GM19238 (cell line): ENCODE data around the gene GPRIN1.

Source experiments
- DNase-seq: peaks from one replicate; pipeline ENCODE4 v3.0.0; 2011; ENCODE audit warnings: low spot score; ENCODE audit not compliant: insufficient read length

Gene GPRIN1

DNA sequence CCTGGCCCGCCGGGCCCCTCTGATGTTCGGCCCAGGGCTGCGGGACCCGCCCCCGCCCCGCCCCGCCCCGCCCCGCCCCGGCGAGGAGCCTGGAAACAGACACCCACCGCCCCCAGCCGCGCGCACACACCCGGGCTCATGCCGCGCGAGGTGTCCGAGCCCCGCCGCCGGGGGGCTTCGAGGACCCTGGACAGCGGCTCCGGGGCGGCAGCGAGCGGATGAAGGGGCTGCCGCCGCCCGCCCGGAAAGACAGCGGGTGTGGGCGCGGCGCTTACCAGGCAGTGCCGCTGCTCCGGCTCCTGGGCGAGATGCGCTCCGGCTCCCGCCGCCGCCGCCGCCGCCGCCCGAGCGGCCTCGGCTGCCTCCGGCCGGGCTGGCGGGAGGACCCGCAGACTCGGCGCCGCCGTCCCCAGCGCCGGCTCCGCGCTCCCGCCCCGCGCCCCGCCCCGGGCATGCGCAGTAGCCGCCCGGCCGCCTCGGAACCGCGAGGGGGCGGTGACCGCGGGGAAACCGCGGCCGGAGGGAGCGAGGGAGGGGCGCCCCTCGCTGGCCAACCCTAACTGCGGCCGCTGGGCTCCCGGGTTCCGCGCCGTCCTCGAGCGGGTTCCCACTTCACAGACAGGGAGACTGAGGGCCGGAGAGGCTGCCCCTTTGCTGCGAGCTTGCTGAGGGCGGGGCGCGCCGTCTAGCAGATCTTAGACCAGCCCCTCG is at the start of gene GPRIN1:
Gene GPRIN1, minus strand, starts transcription at position 433 of the 711 bp plus-strand sequence. CDS start 10,322 bp downstream, outside the sequence.
- DNase-seq: peak; percentile 96

DNA sequence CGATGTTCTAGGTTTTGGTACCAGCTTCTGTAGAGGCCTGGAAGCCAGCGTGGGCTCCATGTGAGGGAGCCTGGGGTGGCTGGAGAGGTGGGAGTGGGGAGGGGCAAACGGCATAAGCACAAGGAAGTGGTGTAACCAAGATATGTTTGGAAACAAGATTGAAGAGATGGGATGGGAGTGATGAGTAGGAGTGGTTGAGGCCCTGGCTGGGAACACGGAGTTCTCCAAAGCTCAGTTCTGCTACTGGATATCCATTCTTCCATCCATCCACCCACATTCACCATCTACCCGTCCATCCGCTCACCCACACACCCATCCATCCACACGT is 49.5 kb upstream of the GPRIN1 start:
- no peak for DNase-seq

DNA sequence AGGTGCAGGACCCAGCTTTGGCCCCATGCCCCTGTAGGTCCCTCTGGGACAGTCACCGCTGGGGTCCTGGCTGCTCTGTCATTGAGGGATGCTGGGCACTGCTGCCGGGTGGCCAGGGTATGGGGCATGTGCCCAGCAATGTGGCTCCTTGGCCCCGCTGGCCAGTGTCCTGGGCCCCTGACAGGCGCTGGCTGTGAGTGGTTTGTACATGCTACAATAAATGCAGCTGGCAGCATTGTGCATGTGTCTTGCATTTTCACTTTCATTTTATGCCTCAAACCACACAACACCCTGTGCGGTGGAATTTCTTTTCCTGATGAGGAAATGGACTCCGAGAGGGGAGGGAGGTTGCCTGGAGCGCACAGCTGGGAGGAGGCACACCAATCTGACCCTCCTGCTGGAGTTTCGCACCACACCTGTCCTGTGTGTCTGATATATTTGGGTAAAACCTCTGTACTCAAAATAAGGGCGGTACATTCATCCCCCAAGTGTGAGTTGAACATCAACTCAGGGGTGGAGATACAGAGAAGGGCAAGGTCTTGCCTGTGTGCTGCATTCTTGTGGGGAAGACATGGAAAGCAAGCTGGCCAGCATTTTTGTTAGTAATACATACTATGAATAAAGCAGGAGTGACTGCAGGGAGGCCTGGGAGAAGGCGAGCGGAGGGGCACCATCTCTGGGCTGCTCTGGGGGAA is 49.0 kb upstream of the GPRIN1 start:
- no peak for DNase-seq

DNA sequence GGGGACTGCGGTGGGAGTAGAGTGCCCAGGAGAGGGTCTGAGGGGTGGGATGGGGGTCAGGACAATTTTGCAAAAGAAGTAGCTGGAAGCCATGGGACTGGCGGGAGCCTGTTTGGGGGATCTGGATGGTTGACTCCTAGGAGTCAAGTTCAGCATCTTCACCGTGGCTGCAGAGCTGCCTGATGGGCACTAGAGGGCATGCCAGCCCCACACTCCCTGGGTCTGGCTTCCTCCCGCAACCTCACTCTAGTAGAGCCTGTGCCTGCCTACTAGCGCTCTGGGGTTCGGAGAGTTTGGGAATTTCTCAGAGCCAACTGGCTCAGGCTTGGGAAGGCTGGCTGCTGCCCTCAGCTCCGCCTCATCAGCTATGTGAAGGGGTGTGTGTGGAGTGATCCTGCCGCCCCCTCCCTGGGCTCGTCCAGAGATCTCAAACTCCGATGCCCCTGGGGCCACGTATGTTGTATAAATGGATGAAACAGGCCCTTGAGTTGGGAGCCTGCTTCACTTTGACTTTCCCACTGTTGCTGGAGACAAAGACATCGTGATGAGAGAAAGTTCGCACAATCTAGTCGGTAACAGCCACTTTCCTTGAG is 48.1 kb upstream of the GPRIN1 start:
- peak; percentile 63 for DNase-seq

DNA sequence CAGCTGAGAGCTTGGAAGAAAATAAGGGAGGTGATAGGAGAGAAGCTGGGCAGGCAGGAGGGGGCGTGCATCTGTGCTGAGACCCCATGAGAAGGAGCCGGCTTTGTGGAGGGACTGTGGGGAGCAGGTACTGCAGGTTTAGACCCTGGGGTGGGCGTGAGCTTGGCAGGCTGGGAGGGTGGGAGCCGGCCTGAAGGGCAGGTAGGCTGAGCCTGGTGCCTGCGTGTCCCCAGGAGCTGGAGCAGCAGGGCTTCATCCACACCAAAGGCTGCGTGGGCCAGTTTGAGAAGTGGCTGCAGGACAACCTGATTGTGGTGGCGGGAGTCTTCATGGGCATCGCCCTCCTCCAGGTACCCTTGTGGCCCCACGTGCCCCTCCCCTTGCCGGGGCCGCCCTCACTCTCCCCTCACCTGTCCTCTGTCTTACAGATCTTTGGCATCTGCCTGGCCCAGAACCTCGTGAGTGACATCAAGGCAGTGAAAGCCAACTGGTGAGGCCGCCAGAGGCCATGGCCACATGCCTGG is 46.6 kb upstream of the GPRIN1 start:
- no peak for DNase-seq

DNA sequence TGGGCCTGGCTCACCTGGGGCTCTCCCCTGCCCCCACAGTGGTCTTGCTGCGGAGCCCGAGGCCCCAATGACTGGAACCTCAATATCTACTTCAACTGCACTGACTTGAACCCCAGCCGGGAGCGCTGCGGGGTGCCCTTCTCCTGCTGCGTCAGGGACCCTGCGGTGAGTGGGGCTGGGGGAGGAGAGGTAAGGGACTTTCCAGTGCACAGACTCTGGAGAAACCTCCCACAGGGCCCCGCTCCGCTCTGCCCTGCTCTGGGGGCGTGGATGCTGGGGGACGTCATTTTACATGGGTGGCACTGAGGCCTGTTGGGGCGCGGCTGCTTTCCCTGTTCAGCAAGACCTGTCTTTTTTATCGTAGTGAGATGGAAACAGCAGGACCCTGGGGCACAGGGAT is 44.9 kb upstream of the GPRIN1 start:
- no peak for DNase-seq

DNA sequence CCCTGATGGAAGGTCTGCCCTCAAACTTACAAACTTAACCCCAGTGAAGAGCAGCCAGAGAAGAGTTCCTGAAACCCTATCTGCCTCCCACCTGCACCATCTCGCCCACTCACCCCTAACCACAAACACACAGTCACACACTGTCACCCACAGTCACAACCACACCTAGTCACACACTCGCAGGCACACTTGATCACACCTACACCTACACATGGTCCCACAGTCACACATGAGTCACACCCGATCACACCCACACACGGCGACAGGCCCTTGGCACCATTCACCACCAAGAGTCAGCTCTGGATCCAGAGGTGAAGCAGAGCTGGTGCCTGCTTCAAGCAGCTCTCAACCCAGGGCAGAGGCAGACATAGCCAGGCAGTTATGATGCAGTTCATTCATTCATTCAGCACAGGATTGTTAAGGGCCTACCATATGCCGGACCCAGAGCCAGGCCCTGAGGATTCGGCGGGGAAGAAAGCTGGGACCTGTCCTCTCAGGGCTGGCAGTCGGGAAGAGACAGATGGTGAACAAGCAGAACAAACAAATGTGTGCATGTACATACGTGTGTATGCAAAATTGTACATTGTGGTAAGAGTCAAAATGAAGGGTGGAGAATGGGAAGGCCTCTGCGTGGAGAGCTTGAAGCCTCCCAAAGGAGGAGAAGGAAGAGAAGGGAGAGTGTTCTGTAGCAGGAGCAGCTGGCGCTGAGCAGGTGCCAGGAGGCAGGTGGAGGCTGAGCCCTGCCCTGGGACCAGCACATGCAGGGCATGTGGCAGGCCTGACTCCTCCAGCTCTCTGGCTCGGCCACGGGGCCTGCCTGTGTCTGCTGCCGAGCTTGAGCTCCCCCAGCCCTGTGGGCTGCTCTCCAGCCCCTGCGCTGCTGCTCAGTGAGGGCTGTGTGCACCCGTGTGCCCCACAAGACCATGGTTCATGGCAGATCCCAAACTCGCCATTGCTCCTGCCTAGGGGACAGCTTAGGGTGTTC is 43.7 kb upstream of the GPRIN1 start:
- no peak for DNase-seq

DNA sequence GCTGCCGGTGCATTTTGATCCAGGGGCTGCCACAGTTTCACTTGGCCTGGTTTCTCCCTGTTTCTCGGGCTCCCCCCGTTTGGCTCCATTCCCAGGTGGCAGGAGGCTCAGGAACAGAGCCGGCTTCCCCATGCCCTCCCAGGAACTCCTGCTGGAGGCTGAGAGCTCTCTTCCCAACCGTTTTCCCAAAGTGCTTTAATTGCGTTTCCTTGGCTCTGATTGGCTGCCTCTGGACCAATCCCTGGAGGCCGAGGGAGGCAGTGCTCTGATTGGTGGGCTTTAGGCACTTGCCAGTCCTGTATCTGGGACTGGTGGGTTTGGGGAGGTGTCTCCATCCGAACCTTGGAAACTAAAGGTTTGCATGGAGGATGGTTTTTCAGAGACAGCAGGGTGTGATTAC is 42.2 kb upstream of the GPRIN1 start:
- no peak for DNase-seq

DNA sequence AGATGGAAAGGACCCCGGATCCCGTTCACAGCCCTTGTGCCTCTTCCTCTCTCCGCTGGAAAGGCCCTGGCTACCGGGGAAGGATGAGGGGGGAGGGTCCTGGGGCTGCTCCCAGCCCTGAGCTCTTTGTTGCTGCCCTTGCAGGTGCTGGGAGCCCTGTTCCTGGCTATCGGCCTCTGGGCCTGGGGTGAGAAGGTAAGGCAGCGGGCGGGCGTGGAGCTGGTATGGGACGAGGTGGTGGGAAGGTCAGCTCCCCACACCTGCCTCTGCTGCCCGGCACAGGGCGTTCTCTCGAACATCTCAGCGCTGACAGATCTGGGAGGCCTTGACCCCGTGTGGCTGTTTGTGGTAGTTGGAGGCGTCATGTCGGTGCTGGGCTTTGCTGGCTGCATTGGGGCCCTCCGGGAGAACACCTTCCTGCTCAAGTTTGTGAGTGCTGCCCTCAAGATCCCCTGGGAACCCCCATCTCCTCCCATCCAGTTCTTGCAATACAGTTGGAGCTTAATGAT is 41.6 kb upstream of the GPRIN1 start:
- DNase-seq: no peak

DNA sequence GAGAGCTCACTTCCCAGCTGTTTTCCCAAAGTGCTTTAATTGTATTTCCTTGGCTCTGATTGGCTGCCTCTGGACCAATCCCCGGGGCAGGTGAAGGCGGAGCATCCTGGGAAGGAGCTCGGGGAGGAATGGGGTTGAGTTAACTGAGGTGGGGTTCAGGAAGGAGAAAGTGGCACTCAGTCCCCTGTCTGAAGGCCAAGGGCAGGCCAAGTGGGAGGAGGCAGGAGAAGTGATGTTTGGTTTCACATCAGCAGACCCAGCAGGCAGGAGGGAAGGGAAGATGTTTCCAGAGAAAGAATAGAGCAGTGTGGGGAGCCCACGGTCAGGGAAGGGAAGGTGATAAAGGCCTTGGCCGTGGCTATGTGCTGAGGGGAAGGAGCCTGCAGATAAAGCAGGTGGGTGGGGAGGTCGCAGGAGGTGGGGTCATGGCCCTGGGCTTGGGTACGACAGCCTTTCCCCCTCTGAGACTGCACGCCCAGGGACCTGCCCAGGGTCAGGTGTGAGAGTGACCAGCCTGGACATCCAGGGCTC is 40.5 kb upstream of the GPRIN1 start:
- no peak for DNase-seq

DNA sequence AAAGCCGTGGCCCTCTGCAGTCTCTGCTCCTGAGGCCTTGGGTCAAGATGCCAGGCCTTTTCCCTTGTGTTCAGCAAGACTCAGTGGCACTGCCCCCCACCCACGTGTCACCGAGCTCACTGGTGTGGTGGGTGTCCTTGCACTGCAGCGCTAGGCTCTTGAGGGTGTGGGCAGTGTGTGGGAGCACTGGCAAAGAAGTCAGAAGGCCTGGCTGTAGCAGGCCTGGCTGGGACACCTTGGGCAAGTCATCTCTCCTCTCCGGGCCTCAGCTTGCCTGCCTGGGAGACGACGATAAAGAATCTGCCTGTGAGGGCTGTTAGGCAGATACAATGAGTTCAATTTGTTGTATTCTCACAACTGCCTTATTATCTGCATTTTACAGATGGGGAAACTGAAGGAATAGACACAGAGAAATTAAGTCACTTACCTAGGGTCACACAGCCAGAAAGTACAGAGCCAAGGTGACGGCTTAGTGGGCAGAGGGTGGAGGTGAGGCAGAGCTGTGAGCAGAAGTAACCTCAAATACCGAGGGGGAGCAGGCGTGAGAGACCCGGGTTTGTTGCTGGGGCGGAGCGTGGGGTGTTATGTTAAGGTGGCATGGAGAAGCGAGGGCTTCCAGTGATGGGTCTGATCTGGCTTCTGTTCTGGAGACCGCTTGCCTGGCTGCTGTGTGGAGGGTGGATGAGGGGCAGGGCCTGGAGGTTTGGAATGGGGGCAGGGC is 38.7 kb upstream of the GPRIN1 start:
- no peak for DNase-seq

DNA sequence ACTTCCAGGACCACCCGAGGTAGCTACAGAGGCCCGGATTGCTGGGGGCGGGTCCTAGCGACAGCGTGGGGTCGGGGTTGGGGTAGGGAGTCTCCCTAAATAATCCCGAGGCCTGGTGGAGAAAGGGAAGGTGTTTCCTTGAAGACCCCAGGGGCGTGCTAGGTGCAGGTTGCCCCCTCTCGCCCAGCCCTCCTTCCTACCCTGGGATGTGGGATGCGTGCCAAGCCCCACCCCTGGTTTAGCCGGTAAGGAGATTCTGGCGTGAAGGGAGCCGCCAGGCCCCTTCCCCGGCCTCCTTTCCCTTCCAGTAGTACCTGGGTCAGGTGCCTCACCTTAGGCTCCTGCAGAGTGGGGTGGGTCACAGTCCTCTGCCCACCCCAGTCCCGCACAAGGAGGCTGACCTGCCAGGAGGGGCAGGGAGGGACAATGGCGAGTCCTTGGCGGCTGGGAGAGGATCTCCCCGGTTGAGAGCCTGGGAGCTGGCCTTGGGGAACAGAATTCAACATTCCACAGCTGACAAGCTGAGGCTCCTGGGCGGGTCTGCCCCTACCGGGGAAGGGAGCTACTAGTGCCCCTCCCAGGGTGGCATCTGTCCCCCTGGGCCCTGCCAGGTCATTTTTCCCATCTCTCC is 38.0 kb upstream of the GPRIN1 start:
- no peak for DNase-seq

DNA sequence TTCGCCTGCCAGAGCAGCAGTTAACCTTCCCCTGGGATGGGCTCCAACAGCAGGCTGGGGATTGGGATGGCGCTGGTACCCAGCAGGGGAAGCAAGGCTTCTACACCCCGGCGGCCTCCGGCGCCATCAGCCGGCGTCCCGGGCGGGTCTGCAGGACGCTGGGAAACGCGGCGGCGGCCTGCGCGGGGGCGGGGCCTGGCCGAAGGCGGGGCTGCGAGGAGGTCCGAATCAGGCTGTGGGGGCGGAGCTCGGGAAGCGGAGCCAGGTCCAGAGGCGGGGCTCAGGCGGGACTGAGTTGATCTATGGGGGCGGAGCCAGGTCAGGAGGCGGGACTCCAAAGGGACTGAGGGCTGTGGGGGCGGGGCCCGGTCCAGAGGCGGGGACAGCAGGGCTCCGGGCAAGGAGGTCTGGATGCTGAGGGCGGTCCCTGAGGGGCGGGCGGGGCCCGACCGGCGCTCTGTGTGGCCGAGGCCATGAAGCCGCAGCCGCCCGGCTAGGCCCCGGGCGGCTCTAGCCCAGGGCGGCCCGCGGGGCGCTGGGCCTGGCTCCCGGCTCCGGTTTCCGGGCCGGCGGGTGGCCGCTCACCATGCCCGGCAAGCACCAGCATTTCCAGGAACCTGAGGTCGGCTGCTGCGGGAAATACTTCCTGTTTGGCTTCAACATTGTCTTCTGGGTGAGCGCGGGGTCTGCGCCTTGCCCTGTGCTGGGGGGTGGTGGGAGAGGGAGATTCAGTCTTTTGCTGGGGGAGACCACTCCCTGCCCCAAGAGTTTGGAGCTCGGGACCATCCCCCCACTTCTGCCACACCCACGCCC is 37.3 kb upstream of the GPRIN1 start, which contains the start of gene TSPAN17:
Gene TSPAN17, plus strand, starts transcription at position 455 of the 813 bp plus-strand sequence. Its CDS starts 132 bp downstream, at position 587.
- DNase-seq: peak; percentile 99

DNA sequence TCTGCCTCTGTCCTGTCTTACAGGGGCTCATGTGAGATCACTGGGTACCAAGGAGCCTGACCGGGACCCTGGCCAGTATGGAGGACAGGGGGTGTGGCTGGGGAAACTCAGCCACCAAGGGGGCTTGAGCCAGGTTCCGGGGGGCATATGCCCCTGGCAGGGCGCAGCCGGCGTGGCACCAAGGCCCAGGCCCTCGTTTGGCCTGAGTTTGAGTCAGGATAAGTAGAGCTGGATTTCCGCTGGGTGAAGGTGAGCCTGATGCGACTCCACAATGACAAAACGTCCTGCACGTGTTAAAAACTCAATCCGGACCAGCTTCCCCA is 36.7 kb upstream of the GPRIN1 start:
- no peak for DNase-seq

DNA sequence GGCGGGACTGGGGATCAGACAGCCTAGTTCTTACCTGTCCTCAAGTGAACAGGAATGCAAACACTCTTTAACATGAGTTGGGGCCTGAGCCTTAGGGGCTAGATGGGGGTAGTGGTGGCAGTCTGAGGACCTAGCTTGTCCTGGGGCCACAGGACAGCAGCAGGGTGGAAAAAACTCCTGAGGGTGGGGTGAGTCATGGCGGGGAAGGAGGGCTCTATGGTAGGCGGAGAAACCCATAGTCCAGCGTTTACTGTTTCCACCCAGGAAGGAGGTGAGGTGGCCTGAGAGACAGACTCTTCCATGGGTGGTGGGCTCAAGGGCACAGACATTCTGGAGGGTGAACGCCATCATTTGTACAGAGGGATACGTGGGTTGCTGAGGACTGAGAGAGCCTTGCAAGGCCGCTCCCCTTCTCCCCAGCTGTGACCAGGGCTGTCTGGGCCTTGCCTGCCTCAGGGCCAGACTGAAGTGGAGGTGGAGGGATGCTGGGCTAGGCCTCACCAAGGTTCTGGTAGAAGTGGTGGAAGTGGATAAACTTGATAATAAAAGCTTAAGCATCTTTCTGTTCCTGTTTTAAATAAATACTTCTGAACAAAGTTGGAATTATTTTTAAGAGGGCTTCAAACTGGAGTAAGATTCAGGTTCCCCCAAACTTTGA is 36.2 kb upstream of the GPRIN1 start:
- DNase-seq: no peak

DNA sequence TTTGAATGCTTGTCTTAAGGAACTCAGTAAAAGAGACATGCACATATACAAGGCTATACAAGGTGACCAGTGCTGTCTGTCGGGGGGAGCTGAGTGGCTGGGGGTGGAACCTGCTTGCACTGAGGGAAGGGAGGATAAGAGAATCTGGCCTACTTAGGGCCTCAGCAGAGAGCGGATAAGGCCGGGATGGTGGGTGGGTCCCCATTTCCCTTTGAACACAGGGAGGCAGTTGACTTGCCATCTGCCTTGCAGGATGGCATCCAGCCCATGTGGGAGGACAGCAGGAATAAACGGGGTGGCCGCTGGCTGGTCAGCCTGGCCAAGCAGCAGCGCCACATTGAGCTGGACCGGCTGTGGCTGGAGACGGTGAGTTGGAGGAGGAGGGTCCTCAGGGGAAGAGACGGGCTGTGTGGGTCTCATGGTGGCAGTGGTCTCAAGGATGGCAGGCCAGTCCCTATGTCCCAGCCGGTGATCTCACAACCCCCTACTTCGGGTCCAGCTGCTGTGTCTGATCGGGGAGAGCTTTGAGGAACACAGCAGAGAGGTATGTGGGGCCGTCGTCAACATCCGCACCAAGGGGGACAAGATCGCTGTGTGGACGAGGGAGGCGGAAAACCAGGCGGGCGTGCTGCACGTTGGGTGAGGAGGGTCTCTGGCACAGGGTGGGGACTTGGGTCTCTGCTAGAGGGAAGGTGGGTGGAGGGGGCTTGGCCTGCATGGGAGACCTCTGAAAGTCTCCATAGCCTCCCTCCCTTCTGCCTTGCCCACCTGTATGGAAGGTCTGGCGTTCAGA is 35.1 kb upstream of the GPRIN1 start:
- DNase-seq: no peak

DNA sequence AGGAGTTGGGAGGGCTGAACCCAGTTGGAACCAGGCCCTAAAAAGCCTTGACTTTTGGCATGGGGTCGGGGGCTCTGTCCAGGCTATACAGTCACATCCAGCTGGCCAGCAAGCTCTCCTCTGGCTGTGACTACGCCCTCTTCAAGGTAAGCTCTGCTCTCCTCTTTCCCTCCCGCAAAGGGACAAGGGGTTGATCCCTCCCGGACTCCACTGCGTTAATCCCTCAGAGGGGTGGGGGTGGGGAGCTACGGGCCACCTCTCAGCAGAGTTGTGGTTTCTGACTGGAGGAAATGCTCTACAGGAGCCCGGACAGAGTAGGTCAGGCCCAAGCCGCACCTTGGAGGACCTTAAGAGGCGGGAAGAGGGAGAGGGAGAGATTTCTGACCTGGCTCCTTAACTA is 34.3 kb upstream of the GPRIN1 start:
- DNase-seq: no peak
